ENCODE measurements around the gene HCFC1R1. TPM values are rescaled to one million over a fixed set of nuclear protein-coding genes. Genes with fewer than 3 reads are reported as not detected.

HCFC1R1 gene
- total RNA-seq, 1 donor from 2014 or later: 1.6 TPM

DNA sequence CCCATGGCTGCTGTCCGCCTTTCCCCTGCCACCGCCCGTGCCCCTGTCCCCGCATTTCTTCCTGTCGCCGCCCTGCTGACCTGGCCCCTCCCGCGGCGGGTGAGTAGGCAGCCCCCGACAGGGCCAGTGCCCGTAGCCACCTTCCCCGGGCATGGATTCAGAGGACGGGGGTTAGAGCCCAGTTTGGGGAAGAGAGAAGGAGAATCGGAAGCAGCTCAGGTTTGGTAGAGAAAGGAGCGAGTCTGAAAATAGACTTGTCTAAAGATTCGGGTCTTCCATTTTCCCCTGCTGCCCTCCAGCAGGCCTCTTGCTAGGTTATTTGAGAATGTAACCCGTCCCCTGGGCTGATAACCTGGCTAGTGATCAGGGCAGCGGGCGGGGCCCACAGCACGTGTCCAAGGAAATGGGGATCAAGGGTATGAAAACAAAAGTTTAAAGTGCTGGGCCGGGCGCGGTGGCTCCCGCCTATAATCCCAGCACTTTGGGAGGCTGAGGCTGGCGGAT is 18.9 kb downstream of the HCFC1R1 start:
- Histone ChIP-seq H3K36me3 (no peaks in the 10 kb centered on the region), H3K27ac (no peak overlapping the region), H3K4me1 (peaks cover 24% of the 10 kb centered on the region), H3K4me3 (peak overlapping the region; percentile 20), H2AFZ (replicated peaks) (no peak overlapping the region), H3K9me3 (ENCODE audit: low read depth) (no peaks in the 10 kb centered on the region), H4K20me1 (ENCODE audit: low read depth) (peaks cover 11% of the 10 kb centered on the region), H3K9ac (no peak overlapping the region), H3K4me2 (peak overlapping the region; percentile 80), H3F3A (ENCODE audit: low read depth) (peaks cover 42% of the 10 kb centered on the region), H3K79me2 (ENCODE audit: low read depth) (no peaks in the 10 kb centered on the region), H3K27me3 (peaks cover 53% of the 10 kb centered on the region)
- H3K27ac Mint-ChIP-seq: no peak overlapping the region
- no peaks in the 10 kb centered on the region for H3K36me3 Mint-ChIP-seq
- peak overlapping the region; percentile 79 for H3K4me3 Mint-ChIP-seq
- TF ChIP-seq EZH2phosphoT487 (IDR thresholded peaks at IDR 0.05) (no peak), EZH2 (IDR thresholded peaks at IDR 0.05) (peak; percentile 67)
- H3K4me1 Mint-ChIP-seq: peaks cover 18% of the 10 kb centered on the region
- DNase-seq (ENCODE audit: low spot score): peak; percentile 38
- peaks cover 38% of the 10 kb centered on the region for H3K27me3 Mint-ChIP-seq (ENCODE audit: insufficient read depth, low read depth)
- peaks cover 2% of the 10 kb centered on the region for H3K9me3 Mint-ChIP-seq

DNA sequence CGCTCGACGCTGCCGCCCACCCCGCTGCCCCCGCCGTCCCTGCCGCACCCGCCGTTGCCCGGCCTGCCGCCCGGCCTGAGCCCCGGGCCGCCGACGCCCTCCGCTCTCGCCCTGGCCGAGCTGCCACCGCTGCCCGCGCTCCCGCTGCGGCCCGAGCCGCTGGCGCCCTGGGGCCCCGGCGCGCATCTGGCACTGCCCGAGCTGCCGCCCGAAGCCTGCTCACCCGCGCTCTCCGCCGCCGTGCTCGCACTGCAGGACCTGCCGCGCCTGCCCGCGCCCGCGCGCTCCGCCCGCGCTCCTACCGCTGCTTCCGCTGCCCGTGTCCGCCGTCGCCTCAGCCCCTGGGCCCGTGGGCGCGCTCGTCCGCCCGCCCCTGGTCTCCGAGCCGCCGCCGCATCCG is 19.4 kb downstream of the HCFC1R1 start:
- Mint-ChIP-seq H3K27ac (no peak overlapping the region), H3K9me3 (peaks cover 2% of the 10 kb centered on the region), H3K4me1 (peaks cover 18% of the 10 kb centered on the region), H3K4me3 (no peak overlapping the region), H3K27me3 (ENCODE audit: insufficient read depth, low read depth) (peaks cover 38% of the 10 kb centered on the region), H3K36me3 (no peaks in the 10 kb centered on the region)
- Histone ChIP-seq H3K9ac (no peak overlapping the region), H3K36me3 (no peaks in the 10 kb centered on the region), H3F3A (ENCODE audit: low read depth) (peaks cover 37% of the 10 kb centered on the region), H3K4me3 (no peak overlapping the region), H3K4me2 (no peak overlapping the region), H4K20me1 (ENCODE audit: low read depth) (peaks cover 11% of the 10 kb centered on the region), H3K27ac (no peak overlapping the region), H3K4me1 (peaks cover 19% of the 10 kb centered on the region), H3K9me3 (ENCODE audit: low read depth) (no peaks in the 10 kb centered on the region), H3K79me2 (ENCODE audit: low read depth) (no peaks in the 10 kb centered on the region), H3K27me3 (peaks cover 48% of the 10 kb centered on the region), H2AFZ (replicated peaks) (no peak overlapping the region)
- TF ChIP-seq EZH2 (IDR thresholded peaks at IDR 0.05) (no peak), EZH2phosphoT487 (IDR thresholded peaks at IDR 0.05) (no peak)
- TF ChIP-seq, protein P1, sequence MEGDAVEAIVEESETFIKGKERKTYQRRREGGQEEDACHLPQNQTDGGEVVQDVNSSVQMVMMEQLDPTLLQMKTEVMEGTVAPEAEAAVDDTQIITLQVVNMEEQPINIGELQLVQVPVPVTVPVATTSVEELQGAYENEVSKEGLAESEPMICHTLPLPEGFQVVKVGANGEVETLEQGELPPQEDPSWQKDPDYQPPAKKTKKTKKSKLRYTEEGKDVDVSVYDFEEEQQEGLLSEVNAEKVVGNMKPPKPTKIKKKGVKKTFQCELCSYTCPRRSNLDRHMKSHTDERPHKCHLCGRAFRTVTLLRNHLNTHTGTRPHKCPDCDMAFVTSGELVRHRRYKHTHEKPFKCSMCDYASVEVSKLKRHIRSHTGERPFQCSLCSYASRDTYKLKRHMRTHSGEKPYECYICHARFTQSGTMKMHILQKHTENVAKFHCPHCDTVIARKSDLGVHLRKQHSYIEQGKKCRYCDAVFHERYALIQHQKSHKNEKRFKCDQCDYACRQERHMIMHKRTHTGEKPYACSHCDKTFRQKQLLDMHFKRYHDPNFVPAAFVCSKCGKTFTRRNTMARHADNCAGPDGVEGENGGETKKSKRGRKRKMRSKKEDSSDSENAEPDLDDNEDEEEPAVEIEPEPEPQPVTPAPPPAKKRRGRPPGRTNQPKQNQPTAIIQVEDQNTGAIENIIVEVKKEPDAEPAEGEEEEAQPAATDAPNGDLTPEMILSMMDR (IDR thresholded peaks at IDR 0.05): no peak
- peak; percentile 50 for DNase-seq (ENCODE audit: low spot score)

DNA sequence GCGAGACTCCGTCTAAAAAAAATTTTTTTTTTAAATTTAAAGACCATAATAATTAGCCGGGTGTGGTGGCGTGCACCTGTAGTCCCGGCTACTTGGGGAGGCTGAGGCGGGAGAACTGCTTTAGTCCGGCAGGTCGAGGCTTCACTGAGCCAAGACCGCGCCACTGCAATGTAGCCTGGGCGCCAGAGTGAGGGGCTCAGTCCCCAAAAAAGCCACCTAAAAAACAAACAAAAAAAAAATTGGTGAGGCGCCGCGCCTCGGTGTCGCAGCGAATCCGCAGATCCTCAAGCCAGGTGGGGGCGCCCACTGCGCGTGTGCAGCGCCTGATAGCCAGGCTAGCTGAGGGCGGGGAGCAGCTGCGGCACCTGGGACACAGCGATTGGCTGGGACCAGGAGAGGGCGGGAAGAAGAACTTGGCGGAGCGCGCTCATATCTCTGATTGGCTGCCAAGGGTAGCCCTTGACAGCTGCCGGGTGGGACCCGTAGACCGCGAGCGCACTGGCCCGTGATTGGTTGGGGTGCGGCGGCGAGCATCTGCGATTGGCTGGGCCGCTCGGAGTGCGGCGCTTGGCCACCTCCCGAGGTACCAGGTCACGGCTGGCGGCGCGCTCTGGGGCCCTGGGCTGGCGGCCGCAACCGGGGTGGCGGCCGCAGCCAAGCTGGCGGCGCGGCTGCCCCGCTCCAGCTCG is 20.0 kb downstream of the HCFC1R1 start:
- no peak overlapping the region for H3K27ac Mint-ChIP-seq
- H3K9ac ChIP-seq: no peak overlapping the region

More for the DNA sequence above, 20.0 kb downstream of the HCFC1R1 start:
- H3K4me3 ChIP-seq: no peak overlapping the region
- peak; percentile 99 for DNase-seq (ENCODE audit: low spot score)
- H3K36me3 ChIP-seq: no peaks in the 10 kb centered on the region
- H3K27me3 ChIP-seq: peaks cover 42% of the 10 kb centered on the region
- H3K27me3 Mint-ChIP-seq (ENCODE audit: insufficient read depth, low read depth): peaks cover 38% of the 10 kb centered on the region
- no peaks in the 10 kb centered on the region for H3K36me3 Mint-ChIP-seq
- H3K9me3 ChIP-seq (ENCODE audit: low read depth): no peaks in the 10 kb centered on the region
- no peaks in the 10 kb centered on the region for H3K79me2 ChIP-seq (ENCODE audit: low read depth)
- no peak overlapping the region for H3K27ac ChIP-seq
- peaks cover 31% of the 10 kb centered on the region for H3F3A ChIP-seq (ENCODE audit: low read depth)
- H2AFZ ChIP-seq (replicated peaks): no peak overlapping the region
- TF ChIP-seq, protein P1 (IDR thresholded peaks at IDR 0.05): peak; percentile 57
- no peak for TF ChIP-seq EZH2phosphoT487 (IDR thresholded peaks at IDR 0.05)
- no peak overlapping the region for H3K4me2 ChIP-seq
- peak overlapping the region; percentile 78 for H3K4me3 Mint-ChIP-seq
- H3K9me3 Mint-ChIP-seq: peaks cover 2% of the 10 kb centered on the region
- H4K20me1 ChIP-seq (ENCODE audit: low read depth): peaks cover 11% of the 10 kb centered on the region
- peaks cover 18% of the 10 kb centered on the region for H3K4me1 ChIP-seq
- H3K4me1 Mint-ChIP-seq: peaks cover 16% of the 10 kb centered on the region
